ENCODE data around the gene RAI14.
"Not testable (repeated sequence)": the region's sequence is repeated elsewhere in the genome, so short reads cannot be mapped to it uniquely, and the experiment has no call there.

Gene RAI14

DNA sequence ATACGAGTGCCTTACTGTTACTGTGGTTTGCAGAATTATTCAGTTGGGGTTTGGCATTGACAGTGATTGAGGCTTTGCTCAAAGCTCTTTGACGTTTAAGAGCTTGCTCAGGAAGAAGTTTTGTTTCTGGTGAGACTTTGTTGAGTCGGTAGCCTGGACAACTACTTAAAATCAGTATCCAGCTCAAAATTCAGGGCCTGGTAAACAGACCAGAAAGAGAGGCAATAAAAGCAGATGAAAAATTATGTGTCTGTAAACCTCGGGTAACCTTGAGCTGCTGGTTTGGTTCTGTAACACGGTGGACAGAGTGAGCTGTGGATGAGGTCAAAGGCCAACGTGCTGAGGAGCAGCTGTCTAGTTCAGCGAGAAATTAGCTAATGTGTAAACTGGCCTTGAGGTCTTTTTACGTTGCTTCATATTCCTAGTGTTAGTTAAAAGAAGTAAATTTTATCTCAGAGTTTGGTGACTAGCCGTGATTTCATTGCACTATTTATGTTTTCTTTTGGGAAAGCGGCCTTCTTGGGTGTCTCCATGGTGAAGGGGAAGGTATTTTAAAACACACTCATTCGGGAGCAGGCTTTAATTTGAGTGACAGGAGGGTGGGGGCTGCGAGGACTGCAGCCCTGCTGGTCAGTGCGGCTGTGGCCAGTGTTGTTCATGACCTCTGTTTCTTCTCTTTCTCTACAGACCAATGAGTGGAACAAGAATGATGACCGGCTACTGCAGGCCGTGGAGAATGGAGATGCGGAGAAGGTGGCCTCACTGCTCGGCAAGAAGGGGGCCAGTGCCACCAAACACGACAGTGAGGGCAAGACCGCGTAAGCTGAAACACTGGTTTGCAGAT lies 100.9 kb downstream of the RAI14 start:
- H3K9me3 ChIP-seq (replicated peaks; ENCODE audit: insufficient read depth, low read length): no peaks in the 10 kb centered on the region
- no peak overlapping the region for H3K27ac ChIP-seq (ENCODE audit: low read length)
- no peaks in the 10 kb centered on the region for H3K4me1 ChIP-seq (ENCODE audit: low read length)
- H3K9me2 ChIP-seq (replicated peaks; ENCODE audit: insufficient read depth, low read length): no peaks in the 10 kb centered on the region
- no peaks in the 10 kb centered on the region for H3K36me3 ChIP-seq (replicated peaks; ENCODE audit: insufficient read depth, low read length)
- no peaks in the 10 kb centered on the region for H4K20me1 ChIP-seq (ENCODE audit: insufficient read depth, low read length)
- no peak overlapping the region for H3K9ac ChIP-seq (ENCODE audit: low read length)
- DNase-seq: no peak
- no peak overlapping the region for H3K4me3 ChIP-seq (ENCODE audit: low read length)
- no peak for TF ChIP-seq EZH2phosphoT487 (IDR thresholded peaks at IDR 0.05; ENCODE audit: low read length)
- TF ChIP-seq EZH2 (optimal IDR thresholded peaks at IDR 0.05; ENCODE audit: low read depth, low read length): no peak
- TF ChIP-seq, protein P1, sequence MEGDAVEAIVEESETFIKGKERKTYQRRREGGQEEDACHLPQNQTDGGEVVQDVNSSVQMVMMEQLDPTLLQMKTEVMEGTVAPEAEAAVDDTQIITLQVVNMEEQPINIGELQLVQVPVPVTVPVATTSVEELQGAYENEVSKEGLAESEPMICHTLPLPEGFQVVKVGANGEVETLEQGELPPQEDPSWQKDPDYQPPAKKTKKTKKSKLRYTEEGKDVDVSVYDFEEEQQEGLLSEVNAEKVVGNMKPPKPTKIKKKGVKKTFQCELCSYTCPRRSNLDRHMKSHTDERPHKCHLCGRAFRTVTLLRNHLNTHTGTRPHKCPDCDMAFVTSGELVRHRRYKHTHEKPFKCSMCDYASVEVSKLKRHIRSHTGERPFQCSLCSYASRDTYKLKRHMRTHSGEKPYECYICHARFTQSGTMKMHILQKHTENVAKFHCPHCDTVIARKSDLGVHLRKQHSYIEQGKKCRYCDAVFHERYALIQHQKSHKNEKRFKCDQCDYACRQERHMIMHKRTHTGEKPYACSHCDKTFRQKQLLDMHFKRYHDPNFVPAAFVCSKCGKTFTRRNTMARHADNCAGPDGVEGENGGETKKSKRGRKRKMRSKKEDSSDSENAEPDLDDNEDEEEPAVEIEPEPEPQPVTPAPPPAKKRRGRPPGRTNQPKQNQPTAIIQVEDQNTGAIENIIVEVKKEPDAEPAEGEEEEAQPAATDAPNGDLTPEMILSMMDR (IDR thresholded peaks at IDR 0.05; ENCODE audit: low read length): no peak
- no peaks in the 10 kb centered on the region for H3K79me2 ChIP-seq (ENCODE audit: low read length)
- no peak overlapping the region for H3K4me2 ChIP-seq (ENCODE audit: low read depth, low read length)
- no peaks in the 10 kb centered on the region for H3K27me3 ChIP-seq (replicated peaks; ENCODE audit: insufficient read depth, low read length)
- H3F3A ChIP-seq (ENCODE audit: insufficient read depth, low read length): no peaks in the 10 kb centered on the region
- H2AFZ ChIP-seq (ENCODE audit: low read length): no peak overlapping the region

DNA sequence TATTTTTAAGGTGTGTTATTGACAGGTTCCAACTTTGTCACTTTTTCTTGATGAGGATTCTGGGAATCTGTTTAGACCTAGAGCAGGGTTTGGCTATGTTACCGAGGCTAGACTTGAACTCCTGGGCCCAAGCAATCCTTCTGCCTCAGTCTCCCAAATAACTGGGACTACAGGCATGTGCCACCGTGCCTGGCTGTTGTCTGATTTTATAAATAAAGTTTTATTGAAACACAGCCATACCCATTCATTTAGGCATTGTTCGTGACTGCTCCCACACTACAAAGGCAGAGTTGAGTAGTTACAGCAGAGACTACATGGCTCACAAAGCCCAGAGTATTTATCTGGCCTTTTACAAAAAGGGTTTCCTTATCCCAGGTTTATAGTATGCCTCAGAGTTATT lies 102.4 kb downstream of the RAI14 start:
- DNase-seq: no peak
- Histone ChIP-seq H3K9me2 (replicated peaks; ENCODE audit: insufficient read depth, low read length) (no peaks in the 10 kb centered on the region), H3K4me3 (ENCODE audit: low read length) (no peak overlapping the region), H3K9ac (ENCODE audit: low read length) (no peak overlapping the region), H2AFZ (ENCODE audit: low read length) (no peak overlapping the region), H3K4me1 (ENCODE audit: low read length) (no peaks in the 10 kb centered on the region), H3K79me2 (ENCODE audit: low read length) (no peaks in the 10 kb centered on the region), H3F3A (ENCODE audit: insufficient read depth, low read length) (no peaks in the 10 kb centered on the region), H3K9me3 (replicated peaks; ENCODE audit: insufficient read depth, low read length) (no peaks in the 10 kb centered on the region), H3K27ac (ENCODE audit: low read length) (no peak overlapping the region), H3K27me3 (replicated peaks; ENCODE audit: insufficient read depth, low read length) (no peaks in the 10 kb centered on the region), H3K4me2 (ENCODE audit: low read depth, low read length) (no peak overlapping the region), H4K20me1 (ENCODE audit: insufficient read depth, low read length) (no peaks in the 10 kb centered on the region), H3K36me3 (replicated peaks; ENCODE audit: insufficient read depth, low read length) (no peaks in the 10 kb centered on the region)
- no peak for TF ChIP-seq EZH2phosphoT487 (IDR thresholded peaks at IDR 0.05; ENCODE audit: low read length)
- TF ChIP-seq, protein P1 (IDR thresholded peaks at IDR 0.05; ENCODE audit: low read length): no peak
- TF ChIP-seq EZH2 (optimal IDR thresholded peaks at IDR 0.05; ENCODE audit: low read depth, low read length): no peak

DNA sequence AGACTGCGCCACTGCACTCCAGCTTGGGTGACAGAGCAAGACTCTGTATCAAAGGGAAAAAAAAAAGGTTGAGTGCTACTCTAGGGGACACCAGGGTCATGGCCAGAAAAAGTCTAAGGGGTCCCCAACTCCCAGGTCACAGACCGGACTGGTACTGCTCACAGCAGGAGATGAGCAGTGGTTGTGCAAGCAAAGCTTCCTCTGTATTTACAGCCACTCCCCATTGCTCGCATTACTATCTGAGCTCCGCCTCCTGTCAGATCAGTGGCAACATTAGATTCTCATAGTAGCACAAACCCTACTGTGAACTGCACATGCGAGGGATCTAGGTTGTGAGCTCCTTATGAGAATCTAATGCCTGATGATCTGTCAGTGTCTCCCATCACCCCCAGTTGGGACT lies 103.1 kb downstream of the RAI14 start:
- H3K4me1 ChIP-seq (ENCODE audit: low read length); H3K9ac ChIP-seq (ENCODE audit: low read length); H3F3A ChIP-seq (ENCODE audit: insufficient read depth, low read length); H3K9me2 ChIP-seq (replicated peaks; ENCODE audit: insufficient read depth, low read length); DNase-seq; H2AFZ ChIP-seq (ENCODE audit: low read length); H3K4me3 ChIP-seq (ENCODE audit: low read length); H3K36me3 ChIP-seq (replicated peaks; ENCODE audit: insufficient read depth, low read length); H3K27me3 ChIP-seq (replicated peaks; ENCODE audit: insufficient read depth, low read length); H3K9me3 ChIP-seq (replicated peaks; ENCODE audit: insufficient read depth, low read length); H3K4me2 ChIP-seq (ENCODE audit: low read depth, low read length); H4K20me1 ChIP-seq (ENCODE audit: insufficient read depth, low read length); H3K79me2 ChIP-seq (ENCODE audit: low read length); H3K27ac ChIP-seq (ENCODE audit: low read length): not testable (repeated sequence)

DNA sequence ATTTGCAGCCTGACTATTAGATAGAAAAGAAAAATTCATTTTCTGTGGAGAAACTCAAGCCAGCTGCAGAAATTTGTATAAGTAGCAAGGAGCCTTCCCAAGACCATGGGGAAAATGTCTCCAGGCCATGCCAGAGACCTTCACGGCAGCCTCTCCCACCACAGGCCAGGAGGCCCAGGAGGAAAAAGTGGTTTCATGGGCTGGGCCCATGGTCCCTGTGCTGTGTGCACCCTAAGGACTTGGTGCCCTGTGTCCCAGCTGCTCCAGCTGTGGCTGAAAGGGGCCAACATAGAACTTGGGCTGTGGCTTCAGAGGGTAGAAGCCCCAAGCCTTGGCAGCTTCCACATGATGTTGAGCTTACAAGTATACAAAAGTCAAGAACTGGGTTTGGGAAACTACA lies 109.5 kb downstream of the RAI14 start:
- DNase-seq: no peak
- no peak overlapping the region for H3K9ac ChIP-seq (ENCODE audit: low read length)
- TF ChIP-seq EZH2 (optimal IDR thresholded peaks at IDR 0.05; ENCODE audit: low read depth, low read length) (no peak), EZH2phosphoT487 (IDR thresholded peaks at IDR 0.05; ENCODE audit: low read length) (no peak)
- TF ChIP-seq, protein P1 (IDR thresholded peaks at IDR 0.05; ENCODE audit: low read length): no peak
- H3K4me3 ChIP-seq (ENCODE audit: low read length): no peak overlapping the region
- H3K27me3 ChIP-seq (replicated peaks; ENCODE audit: insufficient read depth, low read length): no peaks in the 10 kb centered on the region
- H3K27ac ChIP-seq (ENCODE audit: low read length): no peak overlapping the region
- no peaks in the 10 kb centered on the region for H4K20me1 ChIP-seq (ENCODE audit: insufficient read depth, low read length)
- H3K4me2 ChIP-seq (ENCODE audit: low read depth, low read length): no peak overlapping the region
- no peaks in the 10 kb centered on the region for H3K9me3 ChIP-seq (replicated peaks; ENCODE audit: insufficient read depth, low read length)
- no peaks in the 10 kb centered on the region for H3K79me2 ChIP-seq (ENCODE audit: low read length)
- H3F3A ChIP-seq (ENCODE audit: insufficient read depth, low read length): no peaks in the 10 kb centered on the region
- no peaks in the 10 kb centered on the region for H3K4me1 ChIP-seq (ENCODE audit: low read length)
- H3K9me2 ChIP-seq (replicated peaks; ENCODE audit: insufficient read depth, low read length): no peaks in the 10 kb centered on the region
- H3K36me3 ChIP-seq (replicated peaks; ENCODE audit: insufficient read depth, low read length): no peaks in the 10 kb centered on the region
- H2AFZ ChIP-seq (ENCODE audit: low read length): no peak overlapping the region

All from MM.1S (cell line).